GM18873 (cell line): ENCODE data around the gene ACAP2.
A peak's percentile ranks its signal among the peaks of the same experiment; 100 is the strongest.

Source experiments
- ATAC-seq: cut with Tn5 transposase; IDR thresholded peaks from one replicate; pipeline ENCODE4 v1.9.1; 2021; ENCODE audit warnings: mild to moderate bottlenecking, moderate library complexity, moderate number of reproducible peaks; ENCODE audit not compliant: unreplicated experiment, low FRiP score

The ACAP2 gene

GRCh38 chr3:195263193-195263924 lies 179.5 kb downstream of the ACAP2 start:
- ATAC-seq, result no peak

GRCh38 chr3:195261925-195262324 lies 180.9 kb downstream of the ACAP2 start:
- ATAC-seq, result no peak

- ATAC-seq, result peak; percentile 4
These were observed 182.4 kb downstream of the ACAP2 start for GRCh38 chr3:195260280-195260905.

- ATAC-seq, result peak; percentile 65
These were observed 183.1 kb downstream of the ACAP2 start for GRCh38 chr3:195259475-195260279.

- ATAC-seq, result no peak
These were observed 183.7 kb downstream of the ACAP2 start for GRCh38 chr3:195259154-195259474.

GRCh38 chr3:195258449-195259153 lies 184.2 kb downstream of the ACAP2 start:
- no peak for ATAC-seq

- ATAC-seq, result no peak
These were observed 185.1 kb downstream of the ACAP2 start for GRCh38 chr3:195257454-195258448.

- no peak for ATAC-seq
These were observed 186.0 kb downstream of the ACAP2 start for GRCh38 chr3:195256639-195257453.

- ATAC-seq, result no peak
These were observed 187.0 kb downstream of the ACAP2 start for GRCh38 chr3:195255571-195256501.

- no peak for ATAC-seq
These were observed 187.7 kb downstream of the ACAP2 start for GRCh38 chr3:195255176-195255500.

- ATAC-seq, result no peak
These were observed 188.2 kb downstream of the ACAP2 start for GRCh38 chr3:195254454-195255175.

GRCh38 chr3:195253923-195254432 lies 188.8 kb downstream of the ACAP2 start:
- no peak for ATAC-seq

GRCh38 chr3:195251336-195252065 lies 191.3 kb downstream of the ACAP2 start:
- no peak for ATAC-seq

GRCh38 chr3:195250473-195251251 lies 192.2 kb downstream of the ACAP2 start:
- no peak for ATAC-seq

GRCh38 chr3:195249858-195250464 lies 192.9 kb downstream of the ACAP2 start:
- ATAC-seq, result no peak
